Measurements from ENCODE around the gene ZFAND6. TPM values are rescaled to one million over a fixed set of nuclear protein-coding genes. Genes with fewer than 3 reads are reported as not detected.

The ZFAND6 gene
- total RNA-seq, 1 donor from 2014 or later, result 87.4 TPM

DNA sequence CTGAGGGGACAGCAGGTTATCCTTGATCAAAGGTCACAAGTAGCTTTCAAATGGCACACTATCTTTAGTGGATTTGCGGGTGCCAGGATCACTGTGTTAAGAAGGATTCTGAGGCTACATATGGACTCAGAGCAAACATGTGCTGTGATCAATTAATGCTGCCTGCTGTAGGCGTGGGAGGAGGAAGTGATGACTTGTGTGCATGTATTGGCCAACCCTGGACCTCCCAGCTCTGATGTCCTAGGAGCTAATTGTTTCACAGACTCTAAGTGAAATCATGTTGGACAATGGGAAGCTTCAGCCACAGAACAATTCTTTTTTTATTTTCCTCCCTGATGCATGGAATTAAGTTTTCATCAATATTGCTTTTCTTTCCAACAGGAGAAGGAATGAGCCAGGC lies 117.7 kb downstream of the ZFAND6 start:
- H3K27ac ChIP-seq, result no peak overlapping the region
- H3K4me3 ChIP-seq, result no peak overlapping the region
- intact Hi-C loops (cut with DNase I), result no loop called here
- peaks cover 0 to 36% of the 10 kb centered on the region in 2 donors for H3K36me3 ChIP-seq
- H3K4me1 ChIP-seq, result peaks cover 32% of the 10 kb centered on the region
- DNase-seq (ENCODE audit: extremely low spot score in 2 of 2), result no peak
- no peak for TF ChIP-seq POLR2AphosphoS5 (IDR thresholded peaks at IDR 0.05; ENCODE audit: insufficient read depth in 1 of 2, low read depth in 1 of 2)
- TF ChIP-seq, protein P1, sequence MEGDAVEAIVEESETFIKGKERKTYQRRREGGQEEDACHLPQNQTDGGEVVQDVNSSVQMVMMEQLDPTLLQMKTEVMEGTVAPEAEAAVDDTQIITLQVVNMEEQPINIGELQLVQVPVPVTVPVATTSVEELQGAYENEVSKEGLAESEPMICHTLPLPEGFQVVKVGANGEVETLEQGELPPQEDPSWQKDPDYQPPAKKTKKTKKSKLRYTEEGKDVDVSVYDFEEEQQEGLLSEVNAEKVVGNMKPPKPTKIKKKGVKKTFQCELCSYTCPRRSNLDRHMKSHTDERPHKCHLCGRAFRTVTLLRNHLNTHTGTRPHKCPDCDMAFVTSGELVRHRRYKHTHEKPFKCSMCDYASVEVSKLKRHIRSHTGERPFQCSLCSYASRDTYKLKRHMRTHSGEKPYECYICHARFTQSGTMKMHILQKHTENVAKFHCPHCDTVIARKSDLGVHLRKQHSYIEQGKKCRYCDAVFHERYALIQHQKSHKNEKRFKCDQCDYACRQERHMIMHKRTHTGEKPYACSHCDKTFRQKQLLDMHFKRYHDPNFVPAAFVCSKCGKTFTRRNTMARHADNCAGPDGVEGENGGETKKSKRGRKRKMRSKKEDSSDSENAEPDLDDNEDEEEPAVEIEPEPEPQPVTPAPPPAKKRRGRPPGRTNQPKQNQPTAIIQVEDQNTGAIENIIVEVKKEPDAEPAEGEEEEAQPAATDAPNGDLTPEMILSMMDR (IDR thresholded peaks at IDR 0.05), result no peak
- TF ChIP-seq POLR2A (IDR thresholded peaks at IDR 0.05), result no peak
- no peaks in the 10 kb centered on the region for H3K27me3 ChIP-seq
- no peaks in the 10 kb centered on the region for H3K9me3 ChIP-seq

- intact Hi-C loops (cut with DNase I), result no loop called here
- H3K27ac ChIP-seq, result peak overlapping the region; percentile 1
- H3K36me3 ChIP-seq, result peaks cover 0 to 46% of the 10 kb centered on the region in 2 donors
- no peak for DNase-seq (ENCODE audit: extremely low spot score in 2 of 2)
- no peaks in the 10 kb centered on the region for H3K27me3 ChIP-seq
- no peaks in the 10 kb centered on the region for H3K9me3 ChIP-seq
- H3K4me1 ChIP-seq, result peaks cover 17% of the 10 kb centered on the region
- H3K4me3 ChIP-seq, result no peak overlapping the region
- TF ChIP-seq POLR2AphosphoS5 (IDR thresholded peaks at IDR 0.05; ENCODE audit: insufficient read depth in 1 of 2, low read depth in 1 of 2) (peak in 1 of 2 donors; percentile 39), POLR2A (IDR thresholded peaks at IDR 0.05) (no peak)
Measured at GRCh38 chr15:80179025-80179759, 119.7 kb downstream of the ZFAND6 start.

DNA sequence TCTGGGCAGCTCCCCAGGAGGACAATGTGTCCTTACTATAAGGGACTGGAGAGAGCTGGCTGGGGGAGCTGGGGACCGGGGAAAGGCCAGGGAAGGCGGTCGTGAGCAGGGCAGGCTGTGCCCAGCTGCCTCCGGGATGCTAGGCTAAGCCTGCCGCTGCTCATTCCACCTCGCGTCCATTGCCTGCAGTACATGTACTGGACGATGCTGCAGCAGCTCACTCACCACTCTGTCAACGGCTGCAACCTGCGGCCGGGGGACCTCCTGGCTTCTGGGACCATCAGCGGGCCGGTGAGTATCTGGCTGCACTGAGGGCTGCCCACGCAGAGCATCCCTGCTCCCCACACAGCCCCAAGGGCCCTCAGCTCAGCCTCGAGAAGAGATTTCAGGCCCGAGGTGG lies 120.5 kb downstream of the ZFAND6 start:
- intact Hi-C loops (cut with DNase I), result no loop called here
- no peak for DNase-seq (ENCODE audit: extremely low spot score in 2 of 2)
- peak overlapping the region; percentile 1 for H3K27ac ChIP-seq
- peaks cover 9% of the 10 kb centered on the region for H3K4me1 ChIP-seq
- TF ChIP-seq POLR2AphosphoS5 (IDR thresholded peaks at IDR 0.05; ENCODE audit: insufficient read depth in 1 of 2, low read depth in 1 of 2), result no peak
- TF ChIP-seq POLR2A (IDR thresholded peaks at IDR 0.05), result no peak
- TF ChIP-seq, protein P1 (IDR thresholded peaks at IDR 0.05), result no peak
- H3K36me3 ChIP-seq, result peaks cover 0 to 54% of the 10 kb centered on the region in 2 donors
- H3K9me3 ChIP-seq, result no peaks in the 10 kb centered on the region
- no peak overlapping the region for H3K4me3 ChIP-seq
- no peaks in the 10 kb centered on the region for H3K27me3 ChIP-seq

DNA sequence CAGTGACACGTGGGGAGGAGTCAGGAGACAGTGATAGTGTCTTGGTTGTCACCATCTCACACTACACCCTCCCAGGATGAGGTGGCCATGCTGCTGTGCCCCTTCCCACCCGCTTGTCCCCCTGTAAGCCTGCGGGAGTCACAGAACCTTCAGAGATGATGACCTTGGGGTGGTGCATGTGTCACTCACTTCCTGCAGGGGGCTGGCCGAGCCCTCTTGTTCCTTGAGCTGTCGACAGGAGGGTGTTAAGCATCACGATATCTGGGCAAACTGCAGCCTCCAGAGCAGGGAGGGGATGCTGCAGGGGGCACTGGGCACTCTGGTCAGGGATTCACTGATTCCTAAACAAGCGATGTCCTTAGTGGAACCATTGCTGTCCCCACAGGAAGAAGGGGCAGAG lies 121.0 kb downstream of the ZFAND6 start:
- no peak overlapping the region for H3K27ac ChIP-seq
- peaks cover 0 to 59% of the 10 kb centered on the region in 2 donors for H3K36me3 ChIP-seq
- no peaks in the 10 kb centered on the region for H3K27me3 ChIP-seq
- H3K4me1 ChIP-seq, result peaks cover 4% of the 10 kb centered on the region
- no peak for TF ChIP-seq POLR2AphosphoS5 (IDR thresholded peaks at IDR 0.05; ENCODE audit: insufficient read depth in 1 of 2, low read depth in 1 of 2)
- TF ChIP-seq, protein P1 (IDR thresholded peaks at IDR 0.05), result no peak
- TF ChIP-seq POLR2A (IDR thresholded peaks at IDR 0.05), result no peak
- intact Hi-C loops (cut with DNase I), result no loop called here
- DNase-seq (ENCODE audit: extremely low spot score in 2 of 2), result no peak
- no peak overlapping the region for H3K4me3 ChIP-seq
- H3K9me3 ChIP-seq, result no peaks in the 10 kb centered on the region

DNA sequence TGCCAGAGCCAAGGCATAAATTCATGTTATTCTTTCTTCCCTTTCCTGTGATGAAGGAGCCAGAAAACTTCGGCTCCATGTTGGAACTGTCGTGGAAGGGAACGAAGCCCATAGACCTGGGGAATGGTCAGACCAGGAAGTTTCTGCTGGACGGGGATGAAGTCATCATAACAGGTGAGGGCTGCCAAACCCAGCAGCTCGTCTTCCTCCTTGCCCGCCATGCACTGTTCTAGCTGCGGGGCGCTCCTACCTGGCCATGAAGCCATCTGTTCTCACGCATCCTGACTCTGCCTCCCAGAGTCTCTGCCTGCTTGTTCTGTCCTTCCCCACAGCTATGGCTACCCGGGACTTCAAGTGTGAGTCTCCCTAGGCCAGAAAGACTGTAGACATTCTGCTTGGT lies 121.5 kb downstream of the ZFAND6 start:
- intact Hi-C loops (cut with DNase I), result no loop called here
- no peak overlapping the region for H3K27ac ChIP-seq
- peaks cover 4% of the 10 kb centered on the region for H3K4me1 ChIP-seq
- H3K9me3 ChIP-seq, result no peaks in the 10 kb centered on the region
- no peak overlapping the region for H3K4me3 ChIP-seq
- no peaks in the 10 kb centered on the region for H3K27me3 ChIP-seq
- TF ChIP-seq POLR2AphosphoS5 (IDR thresholded peaks at IDR 0.05; ENCODE audit: insufficient read depth in 1 of 2, low read depth in 1 of 2), result no peak
- DNase-seq (ENCODE audit: extremely low spot score in 2 of 2), result no peak
- H3K36me3 ChIP-seq, result peaks cover 0 to 63% of the 10 kb centered on the region in 2 donors

DNA sequence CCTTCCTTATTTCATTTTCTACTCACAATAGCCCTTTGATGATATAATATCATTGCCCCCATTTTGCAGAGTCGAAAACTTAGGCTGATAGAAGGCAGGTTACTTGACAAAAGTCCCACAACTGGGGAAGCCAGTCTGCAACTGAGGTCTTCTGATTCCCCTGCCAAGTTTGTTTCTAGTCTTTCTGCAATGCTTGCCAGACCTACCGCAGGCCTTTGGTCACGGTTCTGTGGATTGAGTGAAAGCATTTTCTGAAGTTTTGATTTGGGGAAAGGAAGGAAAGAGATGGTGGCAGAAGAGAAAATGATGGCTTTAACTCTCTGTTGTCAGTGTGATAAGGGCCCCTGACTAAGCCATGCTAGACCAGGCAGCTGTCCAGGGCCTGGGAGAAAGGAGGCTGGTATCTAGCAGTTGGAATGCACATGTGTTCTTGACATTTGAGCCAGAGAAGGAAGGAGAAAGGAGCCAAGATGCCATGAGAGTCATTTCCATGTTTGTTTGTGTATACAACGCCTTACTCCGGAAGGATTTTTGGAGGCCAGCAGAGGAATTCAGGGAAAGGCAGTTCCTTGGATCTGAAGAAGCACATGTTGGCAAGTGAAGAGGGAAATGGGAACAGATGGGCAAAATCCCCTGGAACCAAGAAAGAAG lies 123.3 kb downstream of the ZFAND6 start:
- peaks cover 4% of the 10 kb centered on the region for H3K4me1 ChIP-seq
- no peak for DNase-seq (ENCODE audit: extremely low spot score in 2 of 2)
- intact Hi-C loops (cut with DNase I), result no loop called here
- TF ChIP-seq POLR2A (IDR thresholded peaks at IDR 0.05) (no peak), POLR2AphosphoS5 (IDR thresholded peaks at IDR 0.05; ENCODE audit: insufficient read depth in 1 of 2, low read depth in 1 of 2) (no peak)
- TF ChIP-seq, protein P1 (IDR thresholded peaks at IDR 0.05), result no peak
- H3K4me3 ChIP-seq, result no peak overlapping the region
- H3K9me3 ChIP-seq, result no peaks in the 10 kb centered on the region
- H3K27me3 ChIP-seq, result no peaks in the 10 kb centered on the region
- H3K36me3 ChIP-seq, result peaks cover 0 to 63% of the 10 kb centered on the region in 2 donors
- no peak overlapping the region for H3K27ac ChIP-seq

Measured in vagina (tissue), 2 donors.